Liver (tissue), 9 donors: ENCODE results near the gene CFAP300. TPM values are rescaled to one million over a fixed set of nuclear protein-coding genes. Genes with fewer than 3 reads are reported as not detected.

ENCODE experiments used
- DNase-seq: peaks from one replicate; pipeline ENCODE4 v3.0.0-alpha.2; 2017; ENCODE audit warnings: low spot score
- H3K27ac ChIP-seq, 2 donors: one replicate each; pipeline ENCODE4 v1.7.0; 2013; ENCODE audit warnings: inconsistent platforms in 2 of 2, low read length in 2 of 2, control low read depth in 1 of 2, low read depth in 1 of 2, mild to moderate bottlenecking in 1 of 2
- H3K27me3 ChIP-seq, 4 donors: one replicate each; pipeline versions ENCODE4 v1.6.1 to v1.7.0; 2013; ENCODE audit warnings: low read length in 3 of 4, inconsistent platforms in 1 of 4, mild to moderate bottlenecking in 1 of 4, moderate library complexity in 1 of 4; ENCODE audit not compliant: control insufficient read depth in 4 of 4, insufficient read depth in 4 of 4
- H3K36me3 ChIP-seq, 4 donors: one replicate each; pipeline versions ENCODE4 v1.6.1 to v1.7.0; 2013; ENCODE audit warnings: low read length in 3 of 4, mild to moderate bottlenecking in 3 of 4, low read depth in 1 of 4, moderate library complexity in 1 of 4; ENCODE audit not compliant: control insufficient read depth in 4 of 4, insufficient read depth in 3 of 4
- H3K4me1 ChIP-seq, 4 donors: one replicate each; pipeline versions ENCODE4 v1.6.1 to v1.7.0; 2013; ENCODE audit warnings: low read length in 3 of 4, mild to moderate bottlenecking in 3 of 4, moderate library complexity in 1 of 4; ENCODE audit not compliant: control insufficient read depth in 4 of 4, insufficient read depth in 4 of 4
- H3K4me3 ChIP-seq, 3 donors: one replicate each; pipeline versions ENCODE4 v1.6.1 to v1.7.0; 2013; ENCODE audit warnings: low read length in 3 of 3, control low read depth in 1 of 3, low read depth in 1 of 3, mild to moderate bottlenecking in 1 of 3
- H3K9ac ChIP-seq, 2 donors: one replicate each; pipeline ENCODE4 v1.7.0; 2013; ENCODE audit warnings: low read length in 2 of 2, mild to moderate bottlenecking in 2 of 2, moderate library complexity in 2 of 2, control low read depth in 1 of 2, low read depth in 1 of 2
- H3K9me3 ChIP-seq, 4 donors: one replicate each; pipeline versions ENCODE4 v1.6.1 to v1.7.0; 2013; ENCODE audit warnings: low read length in 3 of 4; ENCODE audit not compliant: control insufficient read depth in 4 of 4
- ATF3 ChIP-seq: IDR thresholded peaks from 2 replicates; pipeline ENCODE4 v1.6.1; 2016; ENCODE audit warnings: antibody characterized with exemption
- CTCF ChIP-seq: fragments of 150-350 bp; IDR thresholded peaks from 2 replicates; pipeline ENCODE4 v1.5.1; 2017; ENCODE audit warnings: improper control_type of control experiment, low read depth, low read length; ENCODE audit not compliant: missing input control
- EGR1 ChIP-seq, 2 donors: IDR thresholded peaks; 2 replicates each; pipeline ENCODE4 v1.6.1; 2016 to 2018; ENCODE audit warnings: antibody characterized with exemption in 2 of 2, low read depth in 2 of 2
- FOXA1 ChIP-seq: IDR thresholded peaks from 2 replicates; pipeline ENCODE4 v1.6.1; 2016; ENCODE audit warnings: antibody characterized with exemption
- FOXA2 ChIP-seq: IDR thresholded peaks from 2 replicates; pipeline ENCODE4 v1.6.1; 2016; ENCODE audit warnings: antibody characterized with exemption
- GABPA ChIP-seq, 2 donors: IDR thresholded peaks in 1 of 2; conservative IDR thresholded peaks in 1 of 2; 2 replicates each; pipeline ENCODE4 v1.6.1; 2016; ENCODE audit warnings: antibody characterized with exemption in 2 of 2, mild to moderate bottlenecking in 1 of 2, moderate library complexity in 1 of 2
- HNF4A ChIP-seq, 2 donors: conservative IDR thresholded peaks; 2 replicates each; pipeline ENCODE4 v1.6.1; 2016; ENCODE audit warnings: antibody characterized with exemption in 2 of 2, mild to moderate bottlenecking in 2 of 2
- HNF4G ChIP-seq: IDR thresholded peaks from 2 replicates; pipeline ENCODE4 v1.6.1; 2016; ENCODE audit warnings: antibody characterized with exemption
- JUND ChIP-seq, 2 donors: IDR thresholded peaks; 2 replicates each; pipeline ENCODE4 v1.6.1; 2016; ENCODE audit warnings: antibody characterized with exemption in 2 of 2
- MAX ChIP-seq: IDR thresholded peaks from 2 replicates; pipeline ENCODE4 v1.6.1; 2016; ENCODE audit warnings: antibody characterized with exemption
- NR2F2 ChIP-seq: IDR thresholded peaks from 2 replicates; pipeline ENCODE4 v1.6.1; 2016; ENCODE audit warnings: antibody characterized with exemption
- RAD21 ChIP-seq, 2 donors: IDR thresholded peaks; 2 replicates each; pipeline ENCODE4 v1.6.1; 2016; ENCODE audit warnings: antibody characterized with exemption in 2 of 2, mild to moderate bottlenecking in 2 of 2
- RXRA ChIP-seq, 2 donors: IDR thresholded peaks; 2 replicates each; pipeline ENCODE4 v1.6.1; 2017 to 2018; ENCODE audit warnings: antibody characterized with exemption in 2 of 2, mild to moderate bottlenecking in 1 of 2
- SP1 ChIP-seq: IDR thresholded peaks from 2 replicates; pipeline ENCODE4 v1.6.1; 2018; ENCODE audit warnings: antibody characterized with exemption, mild to moderate bottlenecking
- TAF1 ChIP-seq: conservative IDR thresholded peaks from 2 replicates; pipeline ENCODE4 v1.6.1; 2016; ENCODE audit warnings: antibody characterized with exemption, mild to moderate bottlenecking
- YY1 ChIP-seq: IDR thresholded peaks from 2 replicates; pipeline ENCODE4 v1.6.1; 2016; ENCODE audit warnings: antibody characterized with exemption, mild to moderate bottlenecking
- WGBS: extraction: QIAGEN DNeasy Blood & Tissue Kit; methylation state at CpG from one replicate; pipeline ENCODE4 v1.1.7; 2013; 5-methylcytosine and 5-hydroxymethylcytosine counted together
- polyA plus RNA-seq, 2 donors: library from polyadenylated mRNA; stranded (reverse) in 1 of 2; unstranded in 1 of 2; fragments of 200-250 nt in 1 of 2; fragments of >200 nt in 1 of 2; fragmentation: Nextera tagmentation in 1 of 2; extraction: Ambion mirVana in 1 of 2; gene quantifications; one replicate each; pipeline versions ENCODE4 v1.2.1 to v1.2.3, GENCODE V29; 2013 to 2015
- total RNA-seq, 2 donors: library from RNA; depleted of rRNA; stranded (reverse); fragments of >200 nt; gene quantifications; one replicate each; pipeline ENCODE4 v1.2.3, GENCODE V29; 2014
- TF ChIP-seq, protein P1 (sequence below): IDR thresholded peaks from 2 replicates; pipeline ENCODE4 v1.6.1; 2016; ENCODE audit warnings: antibody characterized with exemption, mild to moderate bottlenecking
- TF ChIP-seq, protein P2 (sequence below): IDR thresholded peaks from 2 replicates; pipeline ENCODE4 v1.6.1; 2016; ENCODE audit warnings: antibody characterized with exemption
- donor health status: healthy.
- donor health status: healthy.
- donor health status: healthy.
- donor health status: healthy.
- donor health status: healthy.

The CFAP300 gene
- total and polyA plus RNA-seq, 4 donors = 0.09 to 0.22 TPM; not detected in 2

DNA sequence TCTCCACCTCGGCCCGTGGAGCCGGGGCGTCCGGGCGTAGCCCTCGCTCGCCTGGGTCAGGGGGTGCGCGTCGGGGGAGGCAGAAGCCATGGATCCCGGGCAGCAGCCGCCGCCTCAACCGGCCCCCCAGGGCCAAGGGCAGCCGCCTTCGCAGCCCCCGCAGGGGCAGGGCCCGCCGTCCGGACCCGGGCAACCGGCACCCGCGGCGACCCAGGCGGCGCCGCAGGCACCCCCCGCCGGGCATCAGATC, 63.4 kb downstream of the CFAP300 start:
- no peaks in the 10 kb centered on the region for H3K36me3 ChIP-seq
- peak overlapping the region; percentile 85 to 98 for H3K27ac ChIP-seq
- H3K9ac ChIP-seq = peak overlapping the region in 1 of 2 donors; percentile 88
- no peak for DNase-seq
- no peaks in the 10 kb centered on the region for H3K27me3 ChIP-seq
- H3K9me3 ChIP-seq = no peaks in the 10 kb centered on the region
- under 1% methylated on average over 31 of the region's 31 CpGs for whole genome bisulfite sequencing
- TF ChIP-seq RAD21 (IDR thresholded peaks at IDR 0.05) (no peak), HNF4G (no peak), MAX (no peak), GABPA (IDR thresholded peaks at IDR 0.05 in 1 of 2, conservative IDR thresholded peaks at IDR 0.05 in 1 of 2) (no peak), HNF4A (conservative IDR thresholded peaks at IDR 0.05) (no peak), TAF1 (no peak), SP1 (no peak), RXRA (IDR thresholded peaks at IDR 0.05) (no peak), EGR1 (IDR thresholded peaks at IDR 0.05; ENCODE audit: low read depth in 2 of 2) (no peak), ATF3 (no peak), CTCF (no peak), NR2F2 (no peak), FOXA1 (no peak), JUND (IDR thresholded peaks at IDR 0.05) (no peak), YY1 (no peak), FOXA2 (no peak)
- TF ChIP-seq, protein P1, sequence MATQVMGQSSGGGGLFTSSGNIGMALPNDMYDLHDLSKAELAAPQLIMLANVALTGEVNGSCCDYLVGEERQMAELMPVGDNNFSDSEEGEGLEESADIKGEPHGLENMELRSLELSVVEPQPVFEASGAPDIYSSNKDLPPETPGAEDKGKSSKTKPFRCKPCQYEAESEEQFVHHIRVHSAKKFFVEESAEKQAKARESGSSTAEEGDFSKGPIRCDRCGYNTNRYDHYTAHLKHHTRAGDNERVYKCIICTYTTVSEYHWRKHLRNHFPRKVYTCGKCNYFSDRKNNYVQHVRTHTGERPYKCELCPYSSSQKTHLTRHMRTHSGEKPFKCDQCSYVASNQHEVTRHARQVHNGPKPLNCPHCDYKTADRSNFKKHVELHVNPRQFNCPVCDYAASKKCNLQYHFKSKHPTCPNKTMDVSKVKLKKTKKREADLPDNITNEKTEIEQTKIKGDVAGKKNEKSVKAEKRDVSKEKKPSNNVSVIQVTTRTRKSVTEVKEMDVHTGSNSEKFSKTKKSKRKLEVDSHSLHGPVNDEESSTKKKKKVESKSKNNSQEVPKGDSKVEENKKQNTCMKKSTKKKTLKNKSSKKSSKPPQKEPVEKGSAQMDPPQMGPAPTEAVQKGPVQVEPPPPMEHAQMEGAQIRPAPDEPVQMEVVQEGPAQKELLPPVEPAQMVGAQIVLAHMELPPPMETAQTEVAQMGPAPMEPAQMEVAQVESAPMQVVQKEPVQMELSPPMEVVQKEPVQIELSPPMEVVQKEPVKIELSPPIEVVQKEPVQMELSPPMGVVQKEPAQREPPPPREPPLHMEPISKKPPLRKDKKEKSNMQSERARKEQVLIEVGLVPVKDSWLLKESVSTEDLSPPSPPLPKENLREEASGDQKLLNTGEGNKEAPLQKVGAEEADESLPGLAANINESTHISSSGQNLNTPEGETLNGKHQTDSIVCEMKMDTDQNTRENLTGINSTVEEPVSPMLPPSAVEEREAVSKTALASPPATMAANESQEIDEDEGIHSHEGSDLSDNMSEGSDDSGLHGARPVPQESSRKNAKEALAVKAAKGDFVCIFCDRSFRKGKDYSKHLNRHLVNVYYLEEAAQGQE = no peak
- TF ChIP-seq, protein P2, sequence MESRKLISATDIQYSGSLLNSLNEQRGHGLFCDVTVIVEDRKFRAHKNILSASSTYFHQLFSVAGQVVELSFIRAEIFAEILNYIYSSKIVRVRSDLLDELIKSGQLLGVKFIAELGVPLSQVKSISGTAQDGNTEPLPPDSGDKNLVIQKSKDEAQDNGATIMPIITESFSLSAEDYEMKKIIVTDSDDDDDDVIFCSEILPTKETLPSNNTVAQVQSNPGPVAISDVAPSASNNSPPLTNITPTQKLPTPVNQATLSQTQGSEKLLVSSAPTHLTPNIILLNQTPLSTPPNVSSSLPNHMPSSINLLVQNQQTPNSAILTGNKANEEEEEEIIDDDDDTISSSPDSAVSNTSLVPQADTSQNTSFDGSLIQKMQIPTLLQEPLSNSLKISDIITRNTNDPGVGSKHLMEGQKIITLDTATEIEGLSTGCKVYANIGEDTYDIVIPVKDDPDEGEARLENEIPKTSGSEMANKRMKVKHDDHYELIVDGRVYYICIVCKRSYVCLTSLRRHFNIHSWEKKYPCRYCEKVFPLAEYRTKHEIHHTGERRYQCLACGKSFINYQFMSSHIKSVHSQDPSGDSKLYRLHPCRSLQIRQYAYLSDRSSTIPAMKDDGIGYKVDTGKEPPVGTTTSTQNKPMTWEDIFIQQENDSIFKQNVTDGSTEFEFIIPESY = no peak
- peaks cover 0 to 11% (median 4%) of the 10 kb centered on the region in 4 donors for H3K4me1 ChIP-seq
- H3K4me3 ChIP-seq = peak overlapping the region; percentile 82 to 100 (median 87)
